Activated T-cell treated with anti-CD3 and anti-CD28 coated beads, Interleukin-2, amount 50 U/mL, for 72 hours (primary cell): Measurements from ENCODE around the gene ABTB2. TPM values are rescaled to one million over a fixed set of nuclear protein-coding genes. Genes with fewer than 3 reads are reported as not detected.

Experiments used
- ATAC-seq, 2 donors: fragments of 150-1000 bp; cut with Tn5 transposase; replicated peaks in 1 of 2; 2 replicates each; pipeline ENCODE4 v1.10.0; 2021; ENCODE audit warnings: moderate library complexity in 2 of 2, mild to moderate bottlenecking in 1 of 2
- DNase-seq, 2 donors: peaks; one replicate each; pipeline ENCODE4 v3.0.0; 2021 to 2022; ENCODE audit warnings: mixed read lengths in 1 of 2
- H3K27ac Mint-ChIP-seq: one replicate; pipeline ENCODE4 v1.8.0; 2022; ENCODE audit warnings: mild to moderate bottlenecking, moderate library complexity, mixed read lengths
- H3K27me3 Mint-ChIP-seq: one replicate; pipeline ENCODE4 v1.8.0; 2022; ENCODE audit warnings: low read depth, mixed read lengths
- H3K36me3 Mint-ChIP-seq, 2 donors: one replicate each; pipeline ENCODE4 v1.8.0; 2022; ENCODE audit warnings: mixed read lengths in 2 of 2, mild to moderate bottlenecking in 1 of 2; ENCODE audit not compliant: insufficient read depth in 2 of 2
- H3K4me1 Mint-ChIP-seq: one replicate; pipeline ENCODE4 v1.8.0; 2022; ENCODE audit warnings: low read depth, mixed read lengths
- H3K4me3 Mint-ChIP-seq, 2 donors: one replicate each; pipeline ENCODE4 v1.8.0; 2022; ENCODE audit warnings: mild to moderate bottlenecking in 2 of 2, mixed read lengths in 2 of 2, moderate library complexity in 2 of 2
- H3K9me3 Mint-ChIP-seq, 2 donors: one replicate each; pipeline ENCODE4 v1.8.0; 2022; ENCODE audit warnings: mixed read lengths in 2 of 2
- total RNA-seq, 2 donors: library from RNA; stranded (reverse); gene quantifications; one replicate each; pipeline ENCODE4 v1.2.3, GENCODE V29; 2022

ABTB2 gene
- total RNA-seq, 2 donors from 2014 or later: 2.2 to 5.6 TPM

DNA sequence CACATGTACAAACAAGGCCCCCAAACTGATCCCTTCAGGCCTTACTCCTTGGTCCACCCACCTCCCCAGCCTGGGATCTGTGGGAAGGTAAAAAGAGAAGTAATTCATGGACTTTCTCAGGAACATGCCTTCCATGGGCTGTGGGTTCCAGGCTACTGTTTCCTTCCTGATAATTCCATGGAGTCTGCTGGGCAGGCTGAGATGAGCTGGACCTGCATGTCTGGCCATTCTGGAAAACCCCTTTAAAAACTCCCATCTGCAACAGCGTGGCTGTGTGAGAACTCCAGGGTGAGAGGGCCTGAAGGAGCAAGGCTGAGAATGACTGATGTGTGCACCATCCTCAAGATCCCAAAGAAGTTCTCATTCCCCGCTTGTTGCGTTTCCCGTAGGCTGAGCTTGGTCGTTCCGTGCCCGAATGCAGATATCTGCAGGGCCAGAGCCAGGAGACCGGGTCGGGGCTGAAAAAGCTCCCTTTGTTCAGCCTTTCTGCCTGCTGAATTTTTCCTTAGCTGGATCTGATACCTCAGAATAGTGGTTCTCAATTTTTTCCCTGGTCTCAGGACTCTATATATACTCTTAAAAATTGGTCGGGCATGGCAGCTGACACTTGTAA is 179.5 kb downstream of the ABTB2 start:
- no peak for DNase-seq
- Mint-ChIP-seq H3K27me3 (peaks cover 7% of the 10 kb centered on the region), H3K9me3 (no peaks in the 10 kb centered on the region), H3K27ac (no peak overlapping the region), H3K36me3 (no peaks in the 10 kb centered on the region), H3K4me3 (no peak overlapping the region), H3K4me1 (peaks cover 51% of the 10 kb centered on the region)
- ATAC-seq: no peak

DNA sequence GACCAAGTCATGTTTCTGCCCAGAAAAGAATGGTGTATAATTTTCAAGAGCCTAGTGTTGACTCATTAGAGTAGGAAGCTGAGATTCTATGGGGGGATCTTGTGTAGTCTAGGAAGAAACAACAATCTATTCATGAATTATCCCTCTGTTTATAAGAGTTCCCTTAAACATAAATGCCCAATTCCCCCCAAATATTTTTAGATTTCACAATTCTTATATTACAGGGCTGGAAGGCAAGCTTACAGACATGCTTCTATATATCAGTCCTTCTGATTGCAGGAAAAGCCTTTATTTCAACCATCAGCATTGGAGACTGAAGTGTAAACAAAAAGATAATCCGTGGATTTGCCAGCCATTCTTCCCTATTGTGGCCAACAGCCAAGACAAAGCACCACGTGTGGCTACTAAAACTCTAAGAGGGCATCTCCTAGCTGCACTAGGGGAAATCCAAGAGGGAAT is 181.0 kb downstream of the ABTB2 start:
- H3K4me1 Mint-ChIP-seq: peaks cover 37% of the 10 kb centered on the region
- H3K9me3 Mint-ChIP-seq: no peaks in the 10 kb centered on the region
- no peak overlapping the region for H3K4me3 Mint-ChIP-seq
- no peaks in the 10 kb centered on the region for H3K36me3 Mint-ChIP-seq
- H3K27ac Mint-ChIP-seq: no peak overlapping the region
- DNase-seq (no peak), ATAC-seq (no peak)
- H3K27me3 Mint-ChIP-seq: peaks cover 7% of the 10 kb centered on the region

DNA sequence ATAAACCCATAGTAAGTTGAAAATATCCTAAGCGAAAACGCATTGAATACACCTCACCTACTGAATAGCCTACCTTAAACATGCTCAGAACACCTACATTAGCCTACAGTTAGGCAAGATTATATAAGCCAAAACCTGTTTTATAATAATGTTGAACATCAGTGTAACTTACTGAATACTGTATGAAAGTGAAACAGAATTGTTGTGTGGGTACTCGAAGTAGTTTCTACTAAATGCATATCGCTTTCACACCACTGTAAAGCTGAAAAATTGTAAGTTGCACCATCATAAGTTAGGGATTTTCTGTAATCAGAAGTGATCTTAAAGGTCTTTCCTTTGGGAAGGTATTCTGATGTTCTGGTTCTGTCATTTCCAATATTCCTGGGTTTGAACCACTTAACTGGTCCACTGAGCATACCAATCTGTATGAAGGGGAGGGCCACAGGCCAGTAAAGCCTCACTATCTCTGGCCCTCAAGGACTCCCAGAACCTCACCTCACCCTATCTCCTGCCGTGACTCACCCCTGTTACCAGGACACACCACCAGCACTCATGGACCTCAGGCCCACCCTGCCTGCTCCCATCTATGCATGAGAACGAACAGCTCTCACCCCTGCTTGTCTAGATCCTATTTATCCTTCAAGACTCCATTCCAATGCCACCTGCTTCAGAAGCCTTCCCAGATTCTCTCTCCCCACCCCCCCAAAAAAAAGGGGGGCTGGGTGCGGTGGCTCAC is 182.4 kb downstream of the ABTB2 start:
- Mint-ChIP-seq H3K4me1 (peaks cover 24% of the 10 kb centered on the region), H3K27ac (no peak overlapping the region), H3K36me3 (no peaks in the 10 kb centered on the region), H3K27me3 (peaks cover 15% of the 10 kb centered on the region), H3K4me3 (peak overlapping the region; percentile 53 to 73), H3K9me3 (no peaks in the 10 kb centered on the region)
- ATAC-seq (no peak), DNase-seq (no peak)

DNA sequence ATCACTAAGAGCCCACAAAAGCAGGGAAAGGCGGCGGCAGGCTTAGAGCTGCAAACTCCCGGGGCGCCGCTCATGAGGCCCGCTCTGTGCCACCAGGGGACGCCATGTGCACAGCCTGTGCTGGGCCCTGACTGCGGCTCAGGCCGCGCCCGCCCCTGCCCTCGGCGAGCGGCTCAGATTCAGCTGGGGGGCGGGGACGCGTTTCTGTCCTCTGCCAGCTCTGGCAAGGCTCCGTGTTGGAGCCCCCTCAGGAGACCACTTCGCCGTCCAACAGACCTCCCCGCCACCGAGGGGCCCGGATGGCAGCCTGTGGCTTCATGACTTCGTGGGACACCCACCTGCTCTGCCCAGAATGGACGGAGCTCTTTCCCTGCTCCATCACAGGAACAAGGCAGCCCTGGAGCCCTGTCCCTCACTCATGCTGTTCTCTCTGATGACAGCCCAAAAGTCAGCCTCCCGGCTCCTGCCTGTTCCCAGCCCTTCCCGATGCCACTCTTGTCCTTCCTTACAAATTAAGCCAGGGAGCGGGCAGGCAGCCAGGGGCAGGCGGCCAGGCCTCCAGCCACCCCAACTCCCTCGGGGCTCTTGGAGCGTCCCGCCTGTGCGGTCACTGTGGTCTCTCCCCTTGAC is 183.3 kb downstream of the ABTB2 start:
- Mint-ChIP-seq H3K27me3 (peaks cover 16% of the 10 kb centered on the region), H3K4me1 (peaks cover 17% of the 10 kb centered on the region), H3K4me3 (peak overlapping the region; percentile 53 to 73), H3K27ac (no peak overlapping the region), H3K9me3 (no peaks in the 10 kb centered on the region), H3K36me3 (no peaks in the 10 kb centered on the region)
- DNase-seq: peak; percentile 86
- peak; percentile 99 to 100 for ATAC-seq

DNA sequence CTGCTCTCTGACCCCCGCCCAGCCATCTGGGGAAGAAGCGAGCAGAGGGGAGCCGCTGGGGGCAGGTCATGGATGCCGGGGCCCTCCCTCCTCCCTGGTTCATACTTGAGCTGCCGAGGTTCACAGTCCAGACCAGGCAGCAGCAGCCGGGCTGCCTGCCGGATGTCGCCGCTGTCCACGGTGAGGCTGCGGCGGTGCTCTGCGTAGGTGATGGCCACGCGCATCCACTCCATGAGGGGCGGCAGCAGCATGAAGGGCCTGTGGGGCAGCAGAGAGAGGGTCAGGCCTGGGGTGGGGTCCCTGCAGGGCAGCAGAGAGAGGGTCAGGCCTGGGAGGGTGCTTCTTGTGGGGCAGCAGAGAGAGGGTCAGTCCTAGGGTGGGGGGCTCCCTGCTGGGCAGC is 184.8 kb downstream of the ABTB2 start:
- Mint-ChIP-seq H3K9me3 (no peaks in the 10 kb centered on the region), H3K36me3 (no peaks in the 10 kb centered on the region), H3K4me3 (no peak overlapping the region), H3K27ac (no peak overlapping the region), H3K4me1 (peaks cover 17% of the 10 kb centered on the region), H3K27me3 (peaks cover 16% of the 10 kb centered on the region)
- ATAC-seq (no peak), DNase-seq (no peak)

DNA sequence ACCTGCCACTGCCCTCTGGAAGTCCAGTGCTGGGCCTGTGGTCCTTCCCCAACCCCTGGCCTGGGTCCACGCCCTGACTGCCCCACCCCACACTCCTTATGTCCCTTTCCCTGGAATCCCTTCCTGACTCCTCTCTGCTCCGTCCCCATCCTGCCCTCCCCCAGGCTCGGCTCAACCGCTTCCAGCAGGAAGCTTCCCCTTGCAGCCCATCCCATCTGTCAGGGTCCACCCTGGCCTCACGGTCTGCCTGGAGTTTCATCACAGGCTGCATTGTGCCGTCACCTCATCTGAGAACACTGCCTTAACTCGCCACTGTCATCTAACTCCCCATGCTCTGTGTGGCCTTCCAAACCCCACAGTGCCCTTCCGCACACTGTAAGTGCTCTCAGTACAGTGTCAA is 188.1 kb downstream of the ABTB2 start:
- ATAC-seq (no peak), DNase-seq (no peak)
- Mint-ChIP-seq H3K36me3 (no peaks in the 10 kb centered on the region), H3K27me3 (peaks cover 10% of the 10 kb centered on the region), H3K4me1 (peaks cover 2% of the 10 kb centered on the region), H3K27ac (no peak overlapping the region), H3K9me3 (no peaks in the 10 kb centered on the region), H3K4me3 (no peak overlapping the region)

DNA sequence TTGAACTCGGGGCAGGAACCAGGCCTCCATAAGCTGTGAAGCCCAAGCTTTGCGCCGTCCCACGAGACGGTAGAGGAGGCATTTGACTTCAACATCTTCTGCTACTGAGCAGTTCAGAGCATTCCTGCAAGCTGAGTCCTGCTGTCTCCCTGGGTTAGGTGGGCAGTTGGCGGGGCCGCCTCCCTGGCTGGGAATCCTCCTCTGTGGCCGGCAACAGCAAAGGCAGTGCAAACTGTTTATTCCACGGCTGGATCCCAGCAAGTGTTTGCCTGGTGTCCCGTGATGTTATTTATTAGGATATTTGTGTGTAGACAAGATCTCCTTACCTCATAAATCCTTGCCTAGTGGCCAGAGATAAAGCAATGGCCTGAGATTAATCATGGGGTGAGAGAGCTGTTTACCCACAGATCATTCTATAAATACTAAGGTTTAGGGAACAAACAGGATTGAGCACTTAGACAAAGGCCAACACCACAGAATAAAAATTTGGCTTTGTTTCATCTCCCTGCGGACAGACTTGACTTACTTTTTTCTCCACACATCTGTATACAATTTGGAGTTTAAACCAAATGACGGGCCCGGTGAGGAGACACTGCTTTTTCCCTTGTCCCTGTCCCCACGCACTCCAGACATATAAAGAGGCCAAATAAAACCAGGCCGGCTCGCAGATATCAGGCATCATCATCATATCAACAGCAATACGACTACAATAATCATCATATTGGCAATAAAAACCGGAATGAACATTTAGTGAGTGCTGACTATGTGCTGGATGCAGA is 189.0 kb downstream of the ABTB2 start:
- ATAC-seq (no peak), DNase-seq (no peak)
- H3K27ac Mint-ChIP-seq: no peak overlapping the region
- H3K4me1 Mint-ChIP-seq: no peaks in the 10 kb centered on the region
- no peak overlapping the region for H3K4me3 Mint-ChIP-seq
- peaks cover 10% of the 10 kb centered on the region for H3K27me3 Mint-ChIP-seq
- H3K36me3 Mint-ChIP-seq: no peaks in the 10 kb centered on the region
- H3K9me3 Mint-ChIP-seq: no peaks in the 10 kb centered on the region

DNA sequence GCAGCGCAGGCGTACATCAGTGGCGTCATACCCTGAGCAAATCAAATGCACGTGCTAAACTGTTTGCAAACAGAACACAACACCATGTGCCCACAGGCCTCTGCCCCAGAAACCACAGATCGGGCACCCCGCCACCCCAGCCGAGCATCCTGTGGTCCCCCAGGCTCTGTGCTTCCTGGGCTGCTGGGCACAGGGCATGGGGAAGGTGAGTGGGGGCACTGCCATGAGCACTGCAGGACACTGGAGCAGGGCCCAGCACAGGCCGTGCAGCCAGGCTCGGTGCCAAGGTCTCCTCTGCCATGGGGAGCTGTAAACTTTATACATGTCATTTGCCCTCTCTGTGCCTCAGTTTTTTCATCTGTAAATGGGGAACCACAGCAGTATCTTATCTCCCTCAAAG is 189.8 kb downstream of the ABTB2 start:
- Mint-ChIP-seq H3K4me1 (no peaks in the 10 kb centered on the region), H3K27me3 (peaks cover 10% of the 10 kb centered on the region), H3K27ac (no peak overlapping the region), H3K4me3 (no peak overlapping the region), H3K9me3 (no peaks in the 10 kb centered on the region), H3K36me3 (no peaks in the 10 kb centered on the region)
- no peak for DNase-seq
- no peak for ATAC-seq

DNA sequence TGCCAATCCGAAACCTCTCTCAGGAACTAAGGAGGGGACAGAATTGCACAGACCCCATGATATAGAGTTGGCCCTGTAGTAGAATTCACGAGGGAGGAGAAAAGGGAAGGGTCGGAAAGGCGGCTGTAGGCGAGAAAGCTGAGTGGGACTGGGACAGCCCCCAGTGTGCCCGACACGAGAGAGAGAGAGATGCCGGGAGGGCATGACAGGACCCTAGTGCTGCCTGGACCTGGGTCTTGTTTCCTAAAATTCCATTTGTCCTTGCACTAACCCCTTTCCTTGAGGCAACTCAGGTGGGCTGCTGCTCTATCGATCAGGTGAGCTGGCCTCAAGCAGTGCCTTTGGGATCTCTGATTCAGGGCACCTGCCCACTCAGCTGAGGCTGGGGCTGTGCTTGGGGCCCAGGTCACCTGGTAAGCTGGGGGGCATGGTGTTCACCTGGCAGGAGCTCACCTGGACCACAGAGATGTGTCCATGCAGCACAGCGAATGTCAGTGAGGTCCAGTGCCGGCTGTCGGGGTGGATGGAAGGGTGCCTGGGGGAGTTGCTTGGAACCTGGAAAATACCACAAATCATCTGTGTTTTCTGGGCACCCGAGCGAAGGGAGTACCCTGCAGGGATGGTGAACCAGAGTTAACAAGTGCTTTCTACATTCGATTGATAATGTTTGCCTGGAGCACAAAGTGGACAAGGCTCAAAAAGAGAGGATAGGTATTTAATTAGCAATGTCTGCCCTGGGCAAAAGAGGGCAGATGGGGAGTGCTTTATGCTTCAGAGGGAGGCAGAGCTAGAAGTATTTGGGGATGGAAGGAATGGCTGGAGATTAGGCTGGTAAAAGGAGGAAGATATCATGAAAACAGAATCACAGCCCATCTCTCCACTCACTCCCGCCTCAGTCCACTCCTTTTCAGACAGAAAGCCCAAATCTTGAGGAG is 190.7 kb downstream of the ABTB2 start:
- Mint-ChIP-seq H3K27ac (no peak overlapping the region), H3K4me1 (no peaks in the 10 kb centered on the region), H3K36me3 (no peaks in the 10 kb centered on the region), H3K9me3 (no peaks in the 10 kb centered on the region), H3K27me3 (peaks cover 10% of the 10 kb centered on the region), H3K4me3 (no peak overlapping the region)
- DNase-seq (no peak), ATAC-seq (no peak)

DNA sequence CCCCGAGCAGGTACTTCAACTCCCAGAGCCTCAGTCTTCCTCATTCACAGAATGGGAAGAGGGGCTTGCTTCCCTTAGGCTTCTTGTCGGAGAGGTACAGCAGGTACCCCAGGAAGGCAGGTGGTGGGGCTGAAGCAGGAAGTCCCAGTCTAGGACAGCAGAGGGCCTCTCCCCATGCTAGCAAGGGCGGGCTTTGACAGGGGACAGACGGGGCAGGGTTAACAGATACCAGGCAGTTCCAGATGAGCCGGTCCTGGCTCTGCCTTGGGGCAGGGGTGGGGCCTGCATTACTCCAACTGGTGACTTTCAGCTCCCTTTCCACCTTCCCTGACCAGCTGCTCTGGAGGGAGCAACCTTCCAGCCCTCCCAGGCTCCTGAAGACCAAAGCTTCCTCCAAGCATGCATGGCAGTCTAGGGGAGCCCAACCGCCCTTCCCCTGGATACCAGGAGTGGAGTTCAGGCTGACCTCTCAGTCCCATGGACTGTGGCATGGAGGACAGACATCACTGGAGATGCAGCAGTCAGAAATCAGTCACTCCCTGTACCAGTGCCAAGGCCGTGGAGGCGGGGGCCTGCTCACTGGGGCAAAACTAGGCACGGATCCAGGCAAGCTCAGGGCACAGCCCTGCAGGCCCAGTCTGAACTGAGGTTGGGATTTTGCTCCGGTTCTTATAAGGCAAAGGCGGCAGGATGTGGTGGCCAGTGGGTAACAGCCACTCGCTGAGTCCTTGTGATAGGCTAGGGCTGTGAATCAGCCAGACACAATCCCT is 191.8 kb downstream of the ABTB2 start:
- ATAC-seq (no peak), DNase-seq (no peak)
- Mint-ChIP-seq H3K36me3 (no peaks in the 10 kb centered on the region), H3K27me3 (peaks cover 7% of the 10 kb centered on the region), H3K9me3 (no peaks in the 10 kb centered on the region), H3K4me3 (no peak overlapping the region), H3K27ac (no peak overlapping the region), H3K4me1 (peaks cover 10% of the 10 kb centered on the region)

DNA sequence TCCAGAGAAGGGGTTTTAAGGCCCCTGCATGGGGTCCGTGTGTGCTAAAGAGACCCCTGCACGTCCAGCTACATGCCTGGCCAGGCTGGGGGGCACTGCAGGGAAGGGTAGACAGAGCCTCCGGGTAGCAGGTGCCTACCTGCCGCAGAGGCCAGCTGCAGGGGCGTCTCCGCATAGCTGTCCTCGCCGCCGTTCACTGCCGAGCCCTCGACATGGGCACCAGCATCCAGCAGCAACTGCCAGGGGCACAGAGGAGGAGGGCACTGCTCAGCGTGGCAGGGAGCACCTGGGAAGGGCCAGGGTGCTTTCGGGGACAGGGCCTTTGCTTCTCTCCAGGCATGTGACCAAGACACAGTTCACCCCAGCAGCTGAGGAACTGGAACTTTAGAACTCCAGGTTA is 192.7 kb downstream of the ABTB2 start:
- Mint-ChIP-seq H3K4me1 (peaks cover 12% of the 10 kb centered on the region), H3K27me3 (no peaks in the 10 kb centered on the region), H3K36me3 (no peaks in the 10 kb centered on the region), H3K9me3 (no peaks in the 10 kb centered on the region), H3K27ac (no peak overlapping the region), H3K4me3 (no peak overlapping the region)
- ATAC-seq (no peak), DNase-seq (no peak)

DNA sequence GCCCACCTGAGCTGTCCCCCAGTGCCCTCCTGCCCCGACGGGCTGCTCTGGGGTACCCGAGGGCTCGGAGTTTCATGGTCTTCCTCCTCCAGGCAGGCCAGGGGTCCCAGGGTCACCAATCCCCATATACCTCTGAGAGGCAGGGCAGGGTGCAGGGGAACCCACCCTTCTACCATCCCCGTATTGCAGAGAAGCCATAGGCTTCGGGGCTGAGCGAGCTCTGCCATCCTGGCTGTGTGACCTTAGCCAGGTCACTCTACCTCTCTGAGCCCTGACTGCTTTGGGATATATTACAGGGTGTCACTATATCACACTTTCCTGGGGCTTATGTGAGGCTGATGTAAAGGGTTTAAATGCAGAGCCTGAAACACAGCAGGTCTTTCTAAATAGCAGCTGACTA is 195.0 kb downstream of the ABTB2 start:
- peaks cover 35% of the 10 kb centered on the region for H3K4me1 Mint-ChIP-seq
- H3K36me3 Mint-ChIP-seq: peaks cover 0 to under 1% of the 10 kb centered on the region in 2 donors
- no peaks in the 10 kb centered on the region for H3K9me3 Mint-ChIP-seq
- no peak overlapping the region for H3K4me3 Mint-ChIP-seq
- DNase-seq (no peak), ATAC-seq (no peak)
- no peak overlapping the region for H3K27ac Mint-ChIP-seq
- H3K27me3 Mint-ChIP-seq: no peaks in the 10 kb centered on the region
